SK-N-MC (cell line): ENCODE data around the gene RLF.

Source experiments
- EZH2 ChIP-seq: fragments of 200-600 bp; sonication (generic); IDR thresholded peaks from one replicate; pipeline ENCODE4 v1.6.1; 2017; ENCODE audit warnings: antibody characterized with exemption
- FOXP2 ChIP-seq: optimal IDR thresholded peaks from 2 replicates; pipeline ENCODE3; 2011; ENCODE audit warnings: mild to moderate bottlenecking, moderate library complexity; ENCODE audit not compliant: insufficient read depth; ENCODE audit errors: extremely low read length, control extremely low read depth
- POLR2AphosphoS5 ChIP-seq: IDR thresholded peaks from 2 replicates; pipeline ENCODE4 v1.6.1; 2012; ENCODE audit warnings: mild to moderate bottlenecking, low read depth, low read length, borderline replicate concordance

DNA sequence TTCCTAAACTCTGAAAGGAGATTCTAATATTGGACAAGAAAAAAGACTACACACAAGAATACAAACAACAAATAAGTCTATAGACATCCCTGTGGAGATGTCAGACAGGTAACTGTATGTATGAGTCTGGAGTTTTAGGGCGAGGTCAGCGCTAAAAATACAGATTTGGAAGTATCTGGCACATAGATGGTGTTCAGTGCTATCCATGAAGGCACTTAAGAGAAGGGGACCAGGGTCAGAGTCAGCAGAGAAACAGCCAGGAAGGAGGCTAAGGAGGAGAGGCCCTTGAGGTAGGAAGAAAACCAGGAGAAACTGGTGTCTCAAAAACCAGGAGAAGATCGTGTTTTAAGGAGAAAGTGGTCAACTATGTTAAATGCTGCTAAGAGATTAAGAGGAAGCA, 114.9 kb downstream of the RLF start:
- TF ChIP-seq POLR2AphosphoS5 (no peak), FOXP2 (no peak), EZH2 (no peak)
